Measurements from ENCODE around the gene C12orf75. TPM values are rescaled to one million over a fixed set of nuclear protein-coding genes. Genes with fewer than 3 reads are reported as not detected.

C12orf75 gene
- total RNA-seq, 1 experiment from 2014 or later, result 46.0 TPM

DNA sequence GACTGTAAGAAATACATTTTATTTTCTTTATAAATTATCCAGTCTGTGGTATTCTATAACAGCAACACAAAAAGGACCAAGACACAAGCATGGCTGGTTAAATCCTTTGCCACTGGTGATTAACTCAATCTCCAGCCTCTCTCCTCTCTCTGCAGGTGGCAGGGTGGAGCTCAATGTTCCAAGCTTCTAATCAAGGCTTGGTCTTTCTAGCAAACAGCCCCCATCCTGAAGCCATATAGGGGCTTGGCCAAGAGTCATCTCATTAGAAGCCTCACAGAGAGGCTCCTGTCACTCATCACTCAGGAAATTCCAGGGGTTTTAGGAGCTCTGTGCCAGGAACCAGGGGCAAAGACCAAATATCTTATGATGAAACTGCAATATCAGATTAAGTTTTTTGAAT lies 12.0 kb downstream of the C12orf75 start:
- peaks cover 14% of the 10 kb centered on the region for H3K9me3 ChIP-seq (ENCODE audit: low read depth, low read length, poor library complexity, severe bottlenecking)
- TF ChIP-seq EZH2 (IDR thresholded peaks at IDR 0.05; ENCODE audit: borderline replicate concordance, low read depth, low read length, poor library complexity, severe bottlenecking), result no peak
- TF ChIP-seq, protein P1, sequence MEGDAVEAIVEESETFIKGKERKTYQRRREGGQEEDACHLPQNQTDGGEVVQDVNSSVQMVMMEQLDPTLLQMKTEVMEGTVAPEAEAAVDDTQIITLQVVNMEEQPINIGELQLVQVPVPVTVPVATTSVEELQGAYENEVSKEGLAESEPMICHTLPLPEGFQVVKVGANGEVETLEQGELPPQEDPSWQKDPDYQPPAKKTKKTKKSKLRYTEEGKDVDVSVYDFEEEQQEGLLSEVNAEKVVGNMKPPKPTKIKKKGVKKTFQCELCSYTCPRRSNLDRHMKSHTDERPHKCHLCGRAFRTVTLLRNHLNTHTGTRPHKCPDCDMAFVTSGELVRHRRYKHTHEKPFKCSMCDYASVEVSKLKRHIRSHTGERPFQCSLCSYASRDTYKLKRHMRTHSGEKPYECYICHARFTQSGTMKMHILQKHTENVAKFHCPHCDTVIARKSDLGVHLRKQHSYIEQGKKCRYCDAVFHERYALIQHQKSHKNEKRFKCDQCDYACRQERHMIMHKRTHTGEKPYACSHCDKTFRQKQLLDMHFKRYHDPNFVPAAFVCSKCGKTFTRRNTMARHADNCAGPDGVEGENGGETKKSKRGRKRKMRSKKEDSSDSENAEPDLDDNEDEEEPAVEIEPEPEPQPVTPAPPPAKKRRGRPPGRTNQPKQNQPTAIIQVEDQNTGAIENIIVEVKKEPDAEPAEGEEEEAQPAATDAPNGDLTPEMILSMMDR (conservative IDR thresholded peaks at IDR 0.05; ENCODE audit: low read depth, low read length), result no peak
- H3K27me3 ChIP-seq (replicated peaks; ENCODE audit: insufficient read depth, low read depth, low read length, poor library complexity), result no peaks in the 10 kb centered on the region
- DNase-seq (ENCODE audit: low spot score), result peak; percentile 74
- H3K4me3 ChIP-seq (ENCODE audit: low read depth, low read length, poor library complexity, severe bottlenecking), result no peak overlapping the region
- CTCF ChIA-PET, result interaction anchor here (0.6 kb wide), 1 partner anchor 1142 kb away, joined by 8 read pairs; no protein-coding TSS in a partner anchor
- BruUV-seq (replicated peaks), result no TSS peak
- intact Hi-C loops (cut with micrococcal nuclease; ENCODE audit: unreplicated experiment), result no loop called here
- H3K4me1 ChIP-seq (ENCODE audit: insufficient read depth, low read length, poor library complexity, severe bottlenecking), result peaks cover 11% of the 10 kb centered on the region
- peak overlapping the region; percentile 48 for H3K27ac ChIP-seq (ENCODE audit: low read depth, low read length, poor library complexity, severe bottlenecking)
- H3K36me3 ChIP-seq (ENCODE audit: insufficient read depth, low read length, poor library complexity, severe bottlenecking), result no peaks in the 10 kb centered on the region
- POLR2A ChIA-PET (ENCODE audit: low non-redundant PET), result no interaction called here

DNA sequence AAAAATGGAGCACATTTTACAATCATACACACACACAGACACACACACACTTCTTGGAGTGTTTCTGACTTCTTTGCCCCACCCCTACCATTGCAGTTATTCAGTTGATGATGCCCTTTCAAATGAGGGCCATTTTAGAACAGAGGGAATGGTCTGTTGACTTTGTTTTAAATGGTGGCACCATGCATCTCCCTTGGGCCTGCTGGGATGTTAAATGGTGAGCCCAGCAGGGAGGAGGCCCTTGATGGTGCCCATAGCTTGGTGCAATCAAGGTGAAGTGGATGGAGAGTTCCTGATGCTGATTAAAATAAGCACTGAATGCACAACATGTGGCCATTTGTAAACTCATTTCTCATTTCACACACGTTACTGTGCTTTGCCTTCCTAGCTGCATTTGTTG lies 13.3 kb downstream of the C12orf75 start:
- no TSS peak for BruUV-seq (replicated peaks)
- no peak for DNase-seq (ENCODE audit: low spot score)
- ChIA-PET CTCF (no interaction called here), POLR2A (ENCODE audit: low non-redundant PET) (no interaction called here)
- Histone ChIP-seq H3K36me3 (ENCODE audit: insufficient read depth, low read length, poor library complexity, severe bottlenecking) (no peaks in the 10 kb centered on the region), H3K4me1 (ENCODE audit: insufficient read depth, low read length, poor library complexity, severe bottlenecking) (peaks cover 22% of the 10 kb centered on the region), H3K27me3 (replicated peaks; ENCODE audit: insufficient read depth, low read depth, low read length, poor library complexity) (no peaks in the 10 kb centered on the region), H3K27ac (ENCODE audit: low read depth, low read length, poor library complexity, severe bottlenecking) (no peak overlapping the region), H3K4me3 (ENCODE audit: low read depth, low read length, poor library complexity, severe bottlenecking) (no peak overlapping the region), H3K9me3 (ENCODE audit: low read depth, low read length, poor library complexity, severe bottlenecking) (peaks cover 14% of the 10 kb centered on the region)
- TF ChIP-seq, protein P1 (conservative IDR thresholded peaks at IDR 0.05; ENCODE audit: low read depth, low read length), result no peak
- TF ChIP-seq EZH2 (IDR thresholded peaks at IDR 0.05; ENCODE audit: borderline replicate concordance, low read depth, low read length, poor library complexity, severe bottlenecking), result no peak
- intact Hi-C loops (cut with micrococcal nuclease; ENCODE audit: unreplicated experiment), result no loop called here

DNA sequence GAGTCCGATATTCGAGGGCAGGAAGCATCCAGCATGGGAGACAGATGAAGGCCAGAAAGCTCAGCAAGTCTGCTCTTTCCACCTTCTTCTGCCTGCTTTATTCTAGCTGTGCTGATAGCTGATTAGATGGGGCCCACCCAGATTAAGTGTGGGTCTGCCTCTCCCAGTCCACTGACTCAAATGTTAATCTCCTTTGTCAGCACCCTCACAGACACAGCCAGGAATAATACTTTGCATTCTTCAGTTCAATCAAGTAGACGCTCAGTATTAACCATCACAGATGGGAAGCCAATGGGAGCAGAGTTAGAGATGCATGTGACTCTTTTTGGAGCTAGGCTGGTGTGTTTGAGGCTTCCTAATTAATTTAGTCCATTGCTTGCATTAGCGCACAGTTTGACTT lies 17.0 kb downstream of the C12orf75 start:
- H3K4me3 ChIP-seq (ENCODE audit: low read depth, low read length, poor library complexity, severe bottlenecking), result no peak overlapping the region
- no peaks in the 10 kb centered on the region for H3K36me3 ChIP-seq (ENCODE audit: insufficient read depth, low read length, poor library complexity, severe bottlenecking)
- BruUV-seq (replicated peaks), result no TSS peak
- ChIA-PET POLR2A (ENCODE audit: low non-redundant PET) (no interaction called here), CTCF (no interaction called here)
- TF ChIP-seq EZH2 (IDR thresholded peaks at IDR 0.05; ENCODE audit: borderline replicate concordance, low read depth, low read length, poor library complexity, severe bottlenecking), result no peak
- TF ChIP-seq, protein P1 (conservative IDR thresholded peaks at IDR 0.05; ENCODE audit: low read depth, low read length), result no peak
- no peaks in the 10 kb centered on the region for H3K9me3 ChIP-seq (ENCODE audit: low read depth, low read length, poor library complexity, severe bottlenecking)
- H3K27ac ChIP-seq (ENCODE audit: low read depth, low read length, poor library complexity, severe bottlenecking), result no peak overlapping the region
- intact Hi-C loops (cut with micrococcal nuclease; ENCODE audit: unreplicated experiment), result no loop called here
- peak; percentile 14 for DNase-seq (ENCODE audit: low spot score)
- H3K4me1 ChIP-seq (ENCODE audit: insufficient read depth, low read length, poor library complexity, severe bottlenecking), result peaks cover 21% of the 10 kb centered on the region
- no peaks in the 10 kb centered on the region for H3K27me3 ChIP-seq (replicated peaks; ENCODE audit: insufficient read depth, low read depth, low read length, poor library complexity)

Measured in A673 (cell line).